GM21717 (cell line): Measurements from ENCODE around the gene IFIT2.

Source experiments
- ATAC-seq: cut with Tn5 transposase; IDR thresholded peaks from one replicate; pipeline ENCODE4 v1.9.1; 2021; ENCODE audit warnings: mild to moderate bottlenecking, moderate library complexity; ENCODE audit not compliant: unreplicated experiment

Gene IFIT2

GRCh38 chr10:89357975-89358374 is 56.1 kb downstream of the IFIT2 start:
- ATAC-seq = no peak
